NCI-H1694 (cell line): Measurements from ENCODE around the gene WIPF1.
A peak's percentile ranks its signal among the peaks of the same experiment; 100 is the strongest.
"Not testable (repeated sequence)": the region's sequence is repeated elsewhere in the genome, so short reads cannot be mapped to it uniquely, and the experiment has no call there.

ENCODE experiments used
- DNase-seq: peaks from one replicate; lab custom pipeline; 2025; lab: John Stamatoyannopoulos, UW

WIPF1 gene

DNA sequence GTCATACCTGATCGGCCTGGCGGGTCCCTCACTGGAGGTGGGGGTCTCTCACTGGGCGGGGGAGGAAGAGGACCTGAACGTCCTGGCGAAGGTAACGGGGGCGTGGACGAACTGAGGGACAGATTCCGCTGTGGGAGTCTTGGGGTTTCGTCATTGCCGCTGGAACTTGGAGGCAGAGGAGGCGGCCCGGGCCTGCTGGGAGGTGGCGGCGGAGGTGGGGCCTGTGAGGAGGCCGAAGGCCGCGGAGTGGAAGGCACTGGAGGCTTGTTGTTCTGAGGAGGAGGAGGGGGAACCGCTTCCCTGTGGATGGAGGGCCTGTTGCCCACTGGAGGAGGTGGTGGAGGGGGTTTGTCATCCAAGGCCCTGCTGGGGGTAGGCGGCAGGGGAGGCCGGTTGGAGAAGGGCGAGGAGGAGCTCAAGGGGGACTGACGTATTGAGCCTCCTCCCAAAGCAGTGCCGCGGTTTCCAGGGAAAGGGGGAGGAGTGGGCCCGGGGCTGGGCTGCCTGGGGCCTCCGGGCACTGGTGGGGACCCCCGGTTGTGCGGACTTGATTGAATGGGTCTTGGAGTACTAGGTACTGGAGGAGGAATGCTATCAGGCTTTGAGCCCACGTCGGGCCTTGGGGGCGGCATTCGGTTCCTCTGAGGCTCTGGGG lies 25.8 kb downstream of the WIPF1 start:
- no peak for DNase-seq

DNA sequence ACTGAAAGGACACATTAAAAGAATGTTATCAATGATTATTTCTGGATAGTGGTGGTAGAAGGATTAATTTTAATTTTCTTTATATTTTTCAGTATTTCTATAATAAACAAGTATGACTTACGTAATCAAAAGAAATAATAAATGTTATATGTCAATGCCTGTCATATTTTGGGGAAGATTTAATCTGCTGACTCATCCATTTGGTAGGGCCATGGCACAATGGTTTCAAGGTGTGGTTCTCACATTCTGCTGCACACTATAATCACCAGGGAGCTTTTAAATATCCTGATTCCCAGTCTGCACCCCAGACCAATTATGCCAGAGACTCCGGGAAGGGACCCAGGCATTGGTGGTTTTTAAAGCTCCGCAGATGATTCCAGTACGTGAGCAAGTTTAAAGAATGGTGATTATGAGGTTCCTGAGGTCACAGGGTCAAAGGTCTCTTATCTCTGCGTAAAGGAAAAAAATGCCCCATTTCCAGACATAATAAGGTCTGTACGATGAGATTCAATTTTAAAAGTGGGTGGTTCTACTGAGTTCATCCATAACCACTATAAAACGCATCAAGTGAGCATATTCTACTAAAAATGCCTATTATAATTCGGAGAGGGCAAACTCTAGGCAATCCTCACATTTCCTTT lies 27.2 kb downstream of the WIPF1 start:
- no peak for DNase-seq

DNA sequence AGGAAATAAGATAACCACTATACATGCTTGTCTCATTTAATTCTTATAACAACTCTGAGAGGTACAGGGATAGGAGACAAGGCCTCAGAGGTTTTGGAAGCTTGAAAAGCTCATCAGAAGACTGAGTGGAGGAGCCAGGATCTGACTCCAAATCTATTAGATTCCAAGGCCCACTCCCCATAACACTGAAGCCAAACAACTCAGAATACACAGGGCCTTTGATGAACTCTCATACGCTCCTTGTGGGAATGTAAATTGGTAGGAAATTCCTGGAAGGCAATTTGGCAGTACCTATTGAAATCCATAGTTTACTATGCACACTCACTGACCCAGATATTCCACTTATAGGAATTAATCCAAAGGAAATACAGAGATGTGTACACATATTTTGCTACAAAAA lies 27.9 kb downstream of the WIPF1 start:
- DNase-seq = no peak

DNA sequence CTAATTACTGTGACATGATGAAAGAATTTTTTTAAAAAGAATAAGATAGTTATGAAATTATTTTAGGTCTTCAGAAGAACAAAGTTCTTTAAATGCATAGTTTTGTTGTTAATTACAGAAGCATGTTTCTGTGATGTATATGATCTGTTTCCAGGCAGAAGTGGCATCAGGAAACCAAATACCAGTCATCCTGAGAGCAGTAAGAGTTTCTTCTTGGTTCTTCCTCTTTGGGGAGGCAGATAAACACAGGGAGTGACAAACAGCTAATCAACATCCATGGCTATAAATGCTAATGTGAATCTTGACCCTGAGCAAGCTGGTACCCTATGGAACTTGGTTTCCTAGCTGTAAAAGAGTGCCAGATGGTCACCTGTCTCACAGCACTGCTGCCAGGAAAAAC lies 29.2 kb downstream of the WIPF1 start:
- peak; percentile 42 for DNase-seq

DNA sequence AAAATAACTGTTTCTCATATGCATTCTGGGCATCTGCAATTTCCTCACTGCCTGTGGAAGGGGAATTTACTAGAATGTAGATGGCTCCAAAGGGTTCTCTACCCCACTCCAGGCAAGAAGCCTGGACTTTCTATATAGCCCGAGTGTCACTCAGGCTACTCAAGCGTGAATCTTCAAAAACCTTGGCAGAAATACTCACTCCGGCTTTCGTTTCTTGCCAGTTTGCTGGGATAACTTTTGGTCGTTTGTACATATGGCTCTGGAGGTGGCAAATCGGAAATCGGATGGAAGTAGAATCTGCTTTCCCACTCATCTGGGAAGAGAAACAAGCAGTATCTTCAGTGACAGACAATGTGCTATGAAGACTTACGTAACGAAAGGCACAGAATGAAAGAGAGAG lies 30.7 kb downstream of the WIPF1 start:
- DNase-seq = no peak

DNA sequence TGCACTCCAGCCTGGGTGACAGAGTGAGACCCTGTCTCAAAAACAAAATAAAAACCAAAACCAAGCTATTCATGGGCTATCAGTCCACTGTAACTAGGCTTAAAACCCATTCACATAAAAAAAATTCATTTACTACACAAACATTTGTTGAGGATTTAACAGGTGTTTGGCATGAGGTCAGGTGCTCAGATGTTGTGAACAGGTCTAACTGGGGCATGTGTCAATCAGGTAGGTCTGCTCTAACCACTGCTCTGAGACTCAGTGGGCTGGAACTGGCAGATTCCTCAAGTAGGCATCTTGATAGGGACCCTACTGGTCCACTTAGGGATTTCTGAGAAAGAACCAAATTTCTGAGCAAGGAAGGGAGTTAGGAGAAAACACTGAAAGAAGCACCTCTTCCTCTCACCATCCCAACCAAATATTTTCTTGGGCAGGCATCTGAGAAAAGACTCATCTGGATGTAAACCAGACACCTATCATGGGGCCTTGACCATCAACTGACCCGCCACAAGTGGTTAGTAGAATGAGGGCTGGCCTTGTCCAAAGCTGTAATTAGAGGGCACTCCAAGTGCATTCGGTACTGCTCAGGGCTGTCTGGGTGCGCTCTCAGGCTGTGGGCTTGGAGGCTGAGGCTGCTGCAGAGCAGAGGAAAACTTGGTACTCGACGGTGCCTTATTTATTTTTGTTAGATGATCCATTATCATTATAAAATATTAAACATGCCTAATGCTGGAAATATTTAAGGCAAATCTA lies 33.9 kb downstream of the WIPF1 start:
- no peak for DNase-seq

DNA sequence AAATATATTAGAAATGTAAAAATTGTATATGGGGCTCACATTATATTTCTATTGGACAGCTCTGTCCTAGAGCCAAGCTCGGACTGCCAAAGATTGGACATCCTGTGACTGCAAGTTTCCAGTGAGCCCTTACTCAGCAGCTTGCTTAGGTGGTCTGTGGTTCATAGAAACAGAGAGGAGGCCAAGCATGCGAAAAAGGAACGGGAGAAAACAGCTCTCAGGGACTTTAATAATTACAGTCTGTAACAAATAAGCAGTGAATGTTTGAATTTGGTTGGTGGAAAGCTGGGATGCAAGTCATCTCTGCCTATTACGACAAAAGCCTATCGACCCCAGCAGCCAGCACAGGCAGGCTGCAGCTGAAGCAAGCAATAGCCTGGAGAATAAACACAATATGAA lies 35.6 kb downstream of the WIPF1 start:
- peak; percentile 61 for DNase-seq

DNA sequence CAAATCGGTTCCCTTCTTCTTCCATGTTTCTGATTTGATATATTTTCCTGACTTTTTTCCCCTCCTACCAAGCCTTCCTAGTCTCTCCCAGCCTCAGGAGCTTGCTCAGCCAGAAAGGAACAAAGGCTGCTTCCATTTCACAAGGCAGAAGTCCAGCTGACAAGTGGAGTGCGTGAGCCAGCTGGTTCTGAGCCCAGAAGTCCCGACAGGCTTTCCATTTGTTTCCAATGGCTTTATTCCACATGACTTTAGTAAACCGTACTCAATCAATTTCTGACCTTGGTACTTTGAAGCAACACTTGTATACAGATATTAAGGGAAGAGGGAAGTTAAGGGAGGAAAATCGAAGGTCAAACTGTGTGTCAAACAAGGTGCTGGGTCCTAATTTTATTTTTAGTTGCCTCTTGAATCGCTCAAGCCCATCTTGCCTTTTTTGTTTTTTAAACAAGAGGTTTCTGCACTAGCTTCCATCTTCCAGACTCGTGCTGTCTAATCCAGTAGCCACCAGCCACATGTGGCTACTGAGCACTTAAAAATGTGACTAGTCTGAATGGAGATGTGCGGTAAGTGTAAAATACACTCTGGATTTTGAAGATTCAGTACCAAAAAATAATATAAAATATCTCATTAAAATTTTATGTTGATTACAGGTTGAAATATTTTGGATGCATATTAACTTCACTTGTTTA lies 36.2 kb downstream of the WIPF1 start:
- DNase-seq = peak; percentile 76

DNA sequence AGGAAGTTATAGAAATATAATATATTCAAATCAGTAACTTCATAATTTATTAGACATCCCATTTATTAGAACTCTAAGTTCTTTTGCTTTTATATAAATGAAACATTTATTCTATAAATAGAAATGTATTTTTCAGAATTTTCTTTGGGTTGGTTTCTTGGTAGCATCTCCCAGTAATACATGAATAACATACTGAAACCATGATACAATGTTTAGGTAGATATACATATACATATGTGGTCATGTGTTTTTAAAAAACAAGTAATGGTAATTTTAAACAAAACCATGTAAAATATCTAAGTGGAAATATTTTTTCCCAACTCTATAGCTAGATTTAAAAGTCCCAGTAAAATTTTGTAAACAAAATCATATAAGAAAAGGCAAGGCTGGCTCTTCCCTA lies 36.9 kb downstream of the WIPF1 start:
- no peak for DNase-seq

DNA sequence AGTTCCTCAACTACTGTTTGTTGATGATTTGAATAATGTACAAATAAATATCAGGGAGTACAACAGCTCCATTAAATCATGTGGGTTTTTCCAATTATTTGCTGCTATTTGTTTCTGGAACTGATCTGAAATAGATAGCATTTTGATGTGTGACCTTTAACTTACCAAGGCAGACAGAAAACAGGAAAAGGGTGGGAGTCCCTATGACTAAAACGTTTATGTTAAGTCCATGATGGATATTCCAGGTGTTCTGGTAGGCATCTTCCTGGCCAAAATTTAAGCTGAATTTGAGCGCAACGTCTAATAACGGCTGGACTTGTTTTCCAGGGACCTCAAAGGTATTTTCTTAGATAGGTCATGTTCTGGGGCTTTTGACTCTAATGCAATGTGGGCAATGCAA lies 41.6 kb downstream of the WIPF1 start:
- no peak for DNase-seq

DNA sequence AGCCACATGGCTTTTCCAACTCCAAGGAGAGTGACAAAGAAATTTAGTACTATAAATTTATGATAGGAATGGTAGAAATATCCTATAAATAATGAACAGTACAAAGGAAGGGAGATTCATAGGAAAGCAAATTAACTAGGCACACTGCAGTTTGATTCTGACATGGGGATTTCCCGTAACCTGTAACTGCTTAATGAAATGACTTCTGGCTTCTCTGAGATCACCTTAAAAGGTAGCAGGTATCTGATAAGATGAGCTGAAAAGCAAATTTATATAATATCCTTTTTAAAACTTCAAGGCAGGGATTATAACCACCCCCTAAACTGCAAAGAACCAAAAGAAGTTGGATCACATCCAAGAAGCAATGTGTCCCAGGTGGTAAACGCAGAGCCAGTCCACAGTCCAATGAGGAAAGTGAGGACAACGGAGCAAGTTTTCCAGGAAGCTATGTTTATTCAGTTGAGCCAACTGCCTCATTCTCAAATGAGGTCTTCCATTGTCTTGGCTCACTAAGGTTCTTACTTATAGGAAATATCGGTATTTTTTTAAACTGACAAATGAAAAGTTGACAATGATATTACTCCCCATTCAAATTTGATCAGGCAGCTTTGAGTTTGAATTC lies 43.0 kb downstream of the WIPF1 start:
- no peak for DNase-seq

DNA sequence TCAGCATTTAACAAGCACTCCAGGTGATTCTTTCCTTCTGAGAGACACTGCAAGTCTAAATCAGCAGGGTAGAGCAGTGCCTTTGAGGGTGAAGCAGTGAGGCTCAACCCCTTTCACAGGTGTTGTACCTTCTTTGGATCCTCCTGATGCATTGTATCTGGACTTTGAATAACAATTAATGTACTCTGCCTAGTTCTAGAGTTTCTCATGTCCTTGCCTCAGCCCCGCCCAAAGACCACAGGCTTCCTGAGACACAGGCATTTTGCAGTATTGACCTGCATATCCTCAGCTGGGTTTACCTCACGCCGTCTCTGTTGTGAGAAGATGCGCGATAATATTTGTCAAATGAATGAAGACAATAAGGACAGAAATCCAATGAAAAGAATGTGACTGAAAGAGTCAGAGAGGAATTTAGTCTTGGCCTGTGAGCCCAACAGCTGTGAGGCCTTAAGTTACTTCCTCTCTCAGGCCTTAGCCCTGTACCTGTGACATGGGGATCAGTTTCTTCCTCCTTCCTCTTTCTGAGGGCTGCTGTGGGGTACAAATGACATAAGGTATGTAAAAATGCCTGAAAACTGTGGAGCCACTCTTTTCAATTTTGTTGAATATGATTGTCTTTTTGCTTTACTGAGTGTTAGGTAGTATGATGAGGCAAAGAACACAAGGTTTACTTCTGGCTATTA lies 43.7 kb downstream of the WIPF1 start:
- no peak for DNase-seq

DNA sequence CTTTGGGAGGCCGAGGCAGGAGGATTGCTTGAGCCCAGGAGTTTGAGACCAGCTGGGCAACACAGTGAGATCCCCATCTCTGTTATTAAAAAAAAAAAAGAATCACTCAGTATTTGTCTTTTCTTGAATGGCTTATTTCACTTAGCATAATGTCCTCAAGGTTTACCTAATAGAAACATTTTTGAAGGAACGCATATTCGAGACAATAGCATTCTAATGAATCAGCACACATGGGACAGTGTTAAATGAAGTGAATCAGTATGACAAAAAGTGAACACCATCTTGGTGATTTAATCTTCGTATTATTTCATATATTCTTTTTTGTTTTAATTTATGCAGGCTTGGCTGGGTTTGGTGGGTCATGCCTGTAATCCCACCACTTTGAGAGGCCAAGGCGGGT lies 44.7 kb downstream of the WIPF1 start:
- no peak for DNase-seq

DNA sequence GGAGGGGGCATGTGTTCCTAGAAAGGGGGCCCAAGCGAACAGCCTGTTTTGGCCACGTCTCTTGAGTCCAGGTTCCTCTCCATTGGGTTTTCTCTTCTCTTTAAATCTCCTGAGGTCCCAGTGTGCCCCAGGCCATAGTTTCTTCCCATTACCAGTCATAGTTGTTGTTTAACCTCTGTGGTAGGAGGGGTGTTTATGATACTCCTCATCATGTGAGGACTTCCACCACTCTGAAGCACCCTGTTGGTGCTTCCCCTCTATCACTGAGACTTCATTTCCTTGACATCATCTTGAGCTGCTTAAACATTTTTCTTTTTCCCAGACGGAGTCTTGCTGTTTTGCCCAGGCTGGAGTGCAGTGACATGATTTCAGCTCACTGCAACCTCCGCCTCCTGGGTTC lies 45.9 kb downstream of the WIPF1 start:
- no peak for DNase-seq

DNA sequence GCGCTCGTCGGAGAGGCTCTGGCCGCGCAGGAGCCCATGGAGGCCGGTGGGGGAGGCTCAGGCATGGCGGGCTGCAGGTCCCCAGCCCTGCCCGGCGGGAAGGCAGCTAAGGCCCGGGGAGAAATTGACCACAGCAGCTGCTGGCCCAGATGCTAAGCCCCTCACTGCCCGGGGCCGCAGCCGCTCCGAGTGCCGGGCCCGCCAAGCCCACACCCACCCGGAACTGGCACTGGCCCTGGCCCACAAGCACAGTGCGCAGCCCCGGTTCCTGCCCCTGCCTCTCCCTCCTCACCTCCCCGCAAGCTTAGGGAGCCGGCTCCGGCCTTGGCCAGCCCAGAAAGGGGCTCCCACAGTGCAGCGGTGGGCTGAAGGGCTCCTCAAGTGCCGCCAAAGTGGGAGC lies 49.0 kb downstream of the WIPF1 start:
- not testable (repeated sequence) for DNase-seq

DNA sequence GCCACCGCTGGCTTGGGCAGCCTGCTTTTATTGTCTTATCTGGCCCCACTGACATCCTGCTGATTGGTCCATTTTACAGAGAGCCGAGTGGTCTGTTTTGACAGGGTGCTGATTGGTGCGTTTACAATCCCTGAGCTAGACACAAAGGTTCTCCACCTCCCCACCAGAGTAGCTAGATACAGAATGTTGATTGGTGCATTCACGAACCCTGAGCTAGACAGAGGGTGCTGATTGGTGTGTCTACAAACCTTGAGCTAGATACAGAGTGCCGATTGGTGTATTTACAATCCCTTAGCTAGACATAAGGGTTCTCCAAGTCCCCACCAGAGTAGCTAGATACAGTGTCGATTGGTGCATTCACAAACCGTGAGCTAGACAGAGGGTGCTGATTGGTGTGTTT lies 49.6 kb downstream of the WIPF1 start:
- DNase-seq = not testable (repeated sequence)

DNA sequence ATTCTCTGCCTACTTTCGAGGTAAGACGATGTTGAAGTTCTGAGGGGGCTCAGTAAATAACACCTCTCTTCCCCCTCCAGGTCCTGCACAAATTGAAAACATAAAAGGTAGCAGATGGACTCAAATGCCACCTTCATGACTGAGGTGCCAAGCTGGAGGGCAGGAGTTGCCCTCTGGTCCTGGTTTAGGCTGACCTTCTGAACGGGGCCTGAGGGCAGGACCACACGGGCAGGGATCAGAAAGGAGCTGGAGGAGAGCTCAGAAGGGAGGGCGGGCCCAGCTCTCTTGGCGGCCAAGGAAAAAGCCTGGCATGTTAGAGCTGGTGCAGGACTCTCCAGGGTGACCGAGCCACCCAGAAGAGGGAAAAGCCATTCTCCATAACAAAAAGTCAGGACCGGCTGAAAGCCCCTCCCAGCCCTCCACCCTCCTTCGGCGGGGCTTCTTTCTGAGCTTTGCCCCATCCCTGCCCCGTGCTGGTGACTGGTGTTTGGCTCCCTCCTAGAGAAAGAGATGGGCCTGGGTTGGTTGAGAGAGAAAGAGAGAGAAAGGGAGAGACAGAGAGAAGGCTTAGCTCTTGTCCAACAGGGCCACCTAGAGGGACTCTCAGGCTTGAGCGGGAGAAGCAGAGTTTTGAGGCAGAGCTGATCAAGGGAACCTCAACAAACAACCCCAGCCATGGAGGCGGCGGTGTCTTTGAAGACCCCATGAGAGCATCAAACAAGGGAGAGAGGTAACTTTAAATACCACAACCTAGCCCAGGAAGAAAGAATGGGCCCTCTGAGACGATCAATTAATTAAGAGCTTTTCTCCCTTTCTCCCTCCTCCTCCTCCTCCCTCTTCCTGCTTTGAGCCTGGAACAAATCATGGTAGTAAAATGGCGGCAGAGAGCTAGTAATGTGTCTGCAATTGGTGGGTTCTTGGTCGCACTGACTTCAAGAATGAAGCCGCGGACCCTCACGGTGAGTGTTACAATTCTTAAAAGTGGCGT lies 50.8 kb downstream of the WIPF1 start:
- DNase-seq = peak; percentile 50

DNA sequence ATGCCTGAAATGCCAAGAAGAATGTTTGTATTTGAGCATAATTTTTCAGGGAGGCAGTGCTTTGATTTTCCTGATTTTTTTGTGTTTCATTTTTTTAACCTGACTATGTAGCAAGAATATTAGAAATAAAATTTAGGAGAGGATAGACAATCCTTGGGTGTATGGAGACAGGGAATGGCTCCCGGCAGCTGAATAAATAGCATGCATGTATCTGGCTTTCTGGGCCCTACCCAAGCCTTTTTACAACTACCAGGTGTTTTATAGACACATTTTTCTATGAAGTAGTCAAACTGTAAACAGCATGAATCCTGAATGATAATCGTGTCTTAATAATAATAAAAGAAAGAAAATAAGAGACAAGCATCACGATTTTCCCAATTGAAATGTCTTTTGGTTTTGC lies 52.4 kb downstream of the WIPF1 start:
- DNase-seq = no peak

DNA sequence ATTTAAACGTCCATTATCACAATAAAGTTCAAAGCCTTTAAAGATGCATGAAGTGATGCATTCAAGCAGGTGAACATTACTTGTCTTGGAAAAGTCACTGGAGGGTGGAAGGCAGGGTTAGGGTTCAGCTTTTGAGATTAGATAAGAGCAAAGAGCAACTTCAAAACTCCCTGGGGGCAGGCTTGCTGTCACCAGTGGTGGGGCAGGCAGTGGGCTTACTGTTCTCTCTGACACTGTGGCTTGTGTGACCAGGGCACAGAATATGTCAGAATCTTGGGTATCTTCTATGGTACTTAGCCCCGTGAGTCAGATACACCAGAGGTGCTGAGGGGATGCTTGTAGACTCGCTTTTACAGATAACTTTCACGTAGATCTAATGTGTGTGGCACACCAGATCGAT lies 52.8 kb downstream of the WIPF1 start:
- DNase-seq = no peak

DNA sequence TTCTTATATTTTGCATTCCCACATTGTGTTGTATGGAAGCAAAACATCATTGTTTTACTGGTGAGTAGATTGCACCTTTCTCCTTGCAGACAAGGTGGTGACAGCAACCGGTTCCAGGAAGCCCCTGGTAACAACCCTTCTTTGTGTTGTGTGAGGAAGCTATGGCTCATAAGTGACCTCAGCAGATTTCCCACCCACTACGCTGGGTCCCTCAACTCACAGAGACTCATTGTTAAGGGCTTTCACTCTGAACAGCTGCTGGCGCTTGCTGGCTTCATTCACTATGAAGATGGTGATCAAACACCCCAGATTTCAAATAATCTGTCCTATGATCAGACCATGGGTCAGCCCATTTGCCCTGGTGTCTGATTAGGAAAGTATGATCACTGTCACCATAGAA lies 53.4 kb downstream of the WIPF1 start:
- no peak for DNase-seq

DNA sequence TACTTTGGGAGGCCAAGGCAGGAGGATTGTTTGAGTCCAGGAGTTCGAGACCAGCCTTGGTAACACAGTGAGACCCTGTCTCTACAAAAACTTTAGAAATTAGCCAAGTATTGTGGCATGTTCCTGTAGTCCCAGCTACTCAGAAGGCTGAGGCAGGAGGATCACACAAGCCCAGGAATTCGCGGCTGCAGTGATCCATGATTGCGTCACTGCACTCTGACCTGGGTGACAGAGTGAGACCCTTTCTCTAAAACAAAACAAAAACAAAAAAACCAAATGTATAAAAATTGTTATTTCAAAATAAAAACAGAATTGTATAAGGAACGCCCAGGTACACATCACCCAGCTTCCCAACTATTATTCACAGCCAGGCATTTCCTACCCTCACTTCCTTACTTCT lies 56.7 kb downstream of the WIPF1 start:
- DNase-seq = no peak
